Upper lobe of left lung (tissue), 6 donors: ENCODE results near the gene MLLT3. TPM values are rescaled to one million over a fixed set of nuclear protein-coding genes. Genes with fewer than 3 reads are reported as not detected.

Experiments used
- ATAC-seq, 2 donors: fragments of 200-7000 bp; cut with Tn5 transposase; one replicate each; pipeline ENCODE4 v1.9.1; 2022; ENCODE audit warnings: mild to moderate bottlenecking in 2 of 2, moderate library complexity in 2 of 2; ENCODE audit not compliant: low FRiP score in 2 of 2
- DNase-seq, 2 donors: peaks; one replicate each; pipeline ENCODE4 v3.0.0-alpha.2; 2019 to 2020
- H3K27ac ChIP-seq, 4 donors: fragments of 200-600 bp; sonication (generic); one replicate each; pipeline ENCODE4 v1.5.1; 2016 to 2019
- H3K27me3 ChIP-seq, 4 donors: fragments of 200-600 bp; sonication (generic); one replicate each; pipeline ENCODE4 v1.5.1; 2017 to 2019
- H3K36me3 ChIP-seq, 4 donors: fragments of 200-600 bp; sonication (generic); one replicate each; pipeline ENCODE4 v1.5.1; 2016 to 2019
- H3K4me1 ChIP-seq, 4 donors: fragments of 200-600 bp; sonication (generic); one replicate each; pipeline ENCODE4 v1.5.1; 2018 to 2019
- H3K4me3 ChIP-seq, 4 donors: fragments of 200-600 bp; sonication (generic); one replicate each; pipeline ENCODE4 v1.5.1; 2017 to 2019; ENCODE audit warnings: mild to moderate bottlenecking in 2 of 4, moderate library complexity in 1 of 4
- H3K9me3 ChIP-seq, 4 donors: fragments of 200-600 bp; sonication (generic); one replicate each; pipeline ENCODE4 v1.5.1; 2018 to 2019
- EP300 ChIP-seq, 4 donors: sonication (generic); formaldehyde crosslinking; IDR thresholded peaks; one replicate each; pipeline ENCODE4 v1.5.1; 2017; ENCODE audit warnings: antibody characterized with exemption in 4 of 4, control low read depth in 2 of 4
- POLR2A ChIP-seq, 4 donors: fragments of 450-650 bp; IDR thresholded peaks; one replicate each; pipeline ENCODE4 v1.5.1; 2016 to 2017; ENCODE audit warnings: antibody characterized with exemption in 4 of 4, mild to moderate bottlenecking in 2 of 4
- POLR2AphosphoS5 ChIP-seq, 2 donors: sonication (generic); formaldehyde crosslinking; IDR thresholded peaks; one replicate each; pipeline ENCODE4 v1.5.1; 2017; ENCODE audit warnings: antibody characterized with exemption in 2 of 2
- WGBS, 2 donors: methylation state at CpG; one replicate each; pipeline ENCODE4 v1.1.5; 2017 to 2018; 5-methylcytosine and 5-hydroxymethylcytosine counted together
- total RNA-seq, 6 donors: library from RNA; depleted of rRNA in 4 of 6; stranded (reverse); fragments of >200 nt in 4 of 6; gene quantifications; one replicate each; pipeline versions ENCODE4 v1.1.0 to v1.2.1, GENCODE V29; 2016 to 2021
- TF ChIP-seq, protein P1 (sequence below), 6 experiments: fragments of 450-650 bp in 4 of 6; fragments of 200-600 bp in 2 of 6; sonication (generic) in 2 of 6; IDR thresholded peaks; one replicate each; pipeline ENCODE4 v1.5.1; 2016 to 2019; ENCODE audit warnings: antibody characterized with exemption in 6 of 6
- donor health status: DM: no; HTN: no; CAD: no; lungs with moderate emphysema.
- donor health status: DM: no; HTN: yes; CAD: no; lungs with severe emphysema.

Gene MLLT3
- total RNA-seq, 6 donors from 2014 or later = 13.8 to 30.4 (median 20.9) TPM

DNA sequence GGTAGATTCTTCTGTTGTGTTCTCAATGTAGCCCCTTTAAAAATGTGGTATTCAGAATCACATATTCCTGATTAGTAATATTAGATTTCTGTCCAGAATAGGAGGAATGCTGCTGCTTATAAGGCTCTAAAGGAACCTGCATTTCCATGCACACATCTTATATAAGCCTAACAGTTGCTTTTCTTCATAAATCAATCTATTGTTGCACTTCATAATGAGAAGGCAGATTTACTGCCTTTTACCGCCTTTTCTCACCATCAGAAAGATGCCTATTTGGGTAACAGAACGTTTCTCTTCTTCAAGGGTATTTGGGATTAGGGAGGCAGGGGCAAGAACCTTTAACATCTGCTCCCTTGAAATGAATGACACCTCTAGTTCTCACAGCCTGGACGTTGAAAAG, 243.4 kb downstream of the MLLT3 start:
- 69 to 71% methylated on average over 3 of the region's 3 CpGs for WGBS, 2 donors
- TF ChIP-seq EP300 (IDR thresholded peaks at IDR 0.05) = no peak
- TF ChIP-seq POLR2AphosphoS5 (IDR thresholded peaks at IDR 0.05) = no peak
- TF ChIP-seq, protein P1, sequence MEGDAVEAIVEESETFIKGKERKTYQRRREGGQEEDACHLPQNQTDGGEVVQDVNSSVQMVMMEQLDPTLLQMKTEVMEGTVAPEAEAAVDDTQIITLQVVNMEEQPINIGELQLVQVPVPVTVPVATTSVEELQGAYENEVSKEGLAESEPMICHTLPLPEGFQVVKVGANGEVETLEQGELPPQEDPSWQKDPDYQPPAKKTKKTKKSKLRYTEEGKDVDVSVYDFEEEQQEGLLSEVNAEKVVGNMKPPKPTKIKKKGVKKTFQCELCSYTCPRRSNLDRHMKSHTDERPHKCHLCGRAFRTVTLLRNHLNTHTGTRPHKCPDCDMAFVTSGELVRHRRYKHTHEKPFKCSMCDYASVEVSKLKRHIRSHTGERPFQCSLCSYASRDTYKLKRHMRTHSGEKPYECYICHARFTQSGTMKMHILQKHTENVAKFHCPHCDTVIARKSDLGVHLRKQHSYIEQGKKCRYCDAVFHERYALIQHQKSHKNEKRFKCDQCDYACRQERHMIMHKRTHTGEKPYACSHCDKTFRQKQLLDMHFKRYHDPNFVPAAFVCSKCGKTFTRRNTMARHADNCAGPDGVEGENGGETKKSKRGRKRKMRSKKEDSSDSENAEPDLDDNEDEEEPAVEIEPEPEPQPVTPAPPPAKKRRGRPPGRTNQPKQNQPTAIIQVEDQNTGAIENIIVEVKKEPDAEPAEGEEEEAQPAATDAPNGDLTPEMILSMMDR (IDR thresholded peaks at IDR 0.05) = no peak
- TF ChIP-seq POLR2A (IDR thresholded peaks at IDR 0.05) = no peak
- DNase-seq = no peak
- H3K4me3 ChIP-seq = no peak overlapping the region
- H3K27ac ChIP-seq = no peak overlapping the region
- ATAC-seq = no peak
- H3K36me3 ChIP-seq = no peaks in the 10 kb centered on the region
- H3K9me3 ChIP-seq = no peaks in the 10 kb centered on the region
- no peaks in the 10 kb centered on the region for H3K27me3 ChIP-seq
- H3K4me1 ChIP-seq = peaks cover 0 to 11% (median 5%) of the 10 kb centered on the region in 4 donors

GRCh38 chr9:20377790-20378189, 244.5 kb downstream of the MLLT3 start:
- no peak for ATAC-seq
- no peak overlapping the region for H3K27ac ChIP-seq
- H3K9me3 ChIP-seq = no peaks in the 10 kb centered on the region
- no peak for DNase-seq
- H3K4me3 ChIP-seq = no peak overlapping the region
- TF ChIP-seq, protein P1 (IDR thresholded peaks at IDR 0.05) = no peak
- TF ChIP-seq POLR2AphosphoS5 (IDR thresholded peaks at IDR 0.05) (no peak), EP300 (IDR thresholded peaks at IDR 0.05) (no peak), POLR2A (IDR thresholded peaks at IDR 0.05) (no peak)
- peaks cover 0 to 9% (median 4%) of the 10 kb centered on the region in 4 donors for H3K4me1 ChIP-seq
- no peaks in the 10 kb centered on the region for H3K36me3 ChIP-seq
- H3K27me3 ChIP-seq = no peaks in the 10 kb centered on the region

DNA sequence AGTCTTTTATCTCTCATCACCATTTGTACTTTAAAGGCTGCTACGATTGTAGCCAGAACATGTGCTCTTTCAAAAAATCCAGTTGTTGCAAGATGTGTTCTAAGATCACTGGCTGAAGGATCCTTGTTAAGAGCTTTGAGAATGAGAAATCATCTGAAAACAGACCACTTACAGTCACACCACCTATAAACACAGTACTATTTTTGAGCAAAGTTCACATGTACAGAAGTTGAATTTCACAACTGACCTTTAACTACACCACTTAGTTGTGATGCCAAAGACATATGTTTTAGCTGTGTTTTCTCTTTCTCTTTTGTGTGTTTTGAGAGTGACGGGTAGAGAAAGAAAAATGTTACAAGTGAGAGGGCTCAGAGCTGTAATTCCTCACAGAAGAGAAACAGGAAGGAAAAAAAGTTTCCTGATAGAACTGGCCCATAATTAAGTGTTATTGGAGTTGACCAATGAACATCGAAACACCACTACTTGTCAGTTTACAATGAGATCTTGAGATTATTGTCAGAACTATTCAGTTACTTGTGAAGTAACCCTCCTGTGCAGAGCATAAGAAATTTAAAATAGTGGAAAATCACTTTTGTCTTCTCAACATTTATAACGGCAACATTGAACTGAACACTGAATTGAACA, 245.4 kb downstream of the MLLT3 start:
- Histone ChIP-seq H3K27ac (no peak overlapping the region), H3K36me3 (no peaks in the 10 kb centered on the region), H3K27me3 (no peaks in the 10 kb centered on the region), H3K9me3 (no peaks in the 10 kb centered on the region), H3K4me1 (peaks cover 0 to 9% (median 1%) of the 10 kb centered on the region in 4 donors), H3K4me3 (no peak overlapping the region)
- ATAC-seq = no peak
- no peak for TF ChIP-seq POLR2AphosphoS5 (IDR thresholded peaks at IDR 0.05)
- no peak for TF ChIP-seq EP300 (IDR thresholded peaks at IDR 0.05)
- TF ChIP-seq, protein P1 (IDR thresholded peaks at IDR 0.05) = no peak
- no peak for TF ChIP-seq POLR2A (IDR thresholded peaks at IDR 0.05)
- DNase-seq = no peak
- 34 to 38% methylated on average over 4 of the region's 4 CpGs for WGBS, 2 donors

DNA sequence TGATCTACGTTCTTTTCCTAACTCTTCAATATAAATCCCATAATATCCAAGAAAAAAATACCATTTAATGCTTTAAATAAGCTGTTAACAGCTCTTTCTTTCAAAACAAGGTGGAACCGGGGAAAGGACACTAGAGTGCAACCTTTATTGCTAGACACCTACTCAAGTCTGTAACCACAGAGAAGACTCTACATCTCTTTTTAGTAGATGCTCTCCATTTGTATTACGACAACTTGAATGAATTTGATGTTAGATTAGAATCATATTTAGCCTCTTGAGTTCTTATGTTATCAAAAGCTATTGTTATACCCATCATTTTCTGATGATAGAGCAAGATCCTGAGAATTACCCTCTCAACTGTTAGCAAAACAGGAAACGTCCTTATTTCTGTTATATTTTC, 246.3 kb downstream of the MLLT3 start:
- TF ChIP-seq EP300 (IDR thresholded peaks at IDR 0.05) (no peak), POLR2A (IDR thresholded peaks at IDR 0.05) (no peak), POLR2AphosphoS5 (IDR thresholded peaks at IDR 0.05) (no peak)
- TF ChIP-seq, protein P1 (IDR thresholded peaks at IDR 0.05) = no peak
- H3K4me3 ChIP-seq = no peak overlapping the region
- WGBS, 2 donors = 75 to 76% methylated on average over 4 of the region's 4 CpGs
- DNase-seq = no peak
- ATAC-seq = no peak
- no peaks in the 10 kb centered on the region for H3K27me3 ChIP-seq
- peaks cover 0 to 9% (median 1%) of the 10 kb centered on the region in 4 donors for H3K4me1 ChIP-seq
- no peak overlapping the region for H3K27ac ChIP-seq
- H3K9me3 ChIP-seq = no peaks in the 10 kb centered on the region
- no peaks in the 10 kb centered on the region for H3K36me3 ChIP-seq

DNA sequence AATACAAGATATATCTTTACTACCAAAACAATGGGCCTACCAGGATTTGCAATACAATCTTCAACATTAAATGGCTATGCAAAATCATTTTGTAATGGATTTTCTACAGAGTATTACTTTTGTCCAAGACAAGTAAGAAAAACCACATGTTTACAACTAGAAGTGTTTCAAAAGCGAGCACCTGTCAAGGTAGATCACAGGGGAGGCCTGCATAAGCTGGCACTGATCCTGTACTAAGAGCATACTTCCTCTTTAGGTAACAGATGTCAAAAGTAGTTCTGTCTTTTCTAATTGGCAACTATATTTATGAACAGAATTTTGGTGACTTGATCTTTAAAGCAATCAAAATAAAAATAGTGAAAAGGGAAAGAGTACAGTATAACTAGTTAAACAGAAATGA, 249.0 kb downstream of the MLLT3 start:
- Histone ChIP-seq H3K36me3 (no peaks in the 10 kb centered on the region), H3K9me3 (no peaks in the 10 kb centered on the region), H3K27ac (no peak overlapping the region), H3K4me3 (no peak overlapping the region), H3K27me3 (no peaks in the 10 kb centered on the region), H3K4me1 (peaks cover 0 to 9% (median 1%) of the 10 kb centered on the region in 4 donors)
- TF ChIP-seq POLR2AphosphoS5 (IDR thresholded peaks at IDR 0.05) (no peak), POLR2A (IDR thresholded peaks at IDR 0.05) (no peak), EP300 (IDR thresholded peaks at IDR 0.05) (no peak)
- TF ChIP-seq, protein P1 (IDR thresholded peaks at IDR 0.05) = no peak
- WGBS, 2 donors = 57 to 61% methylated on average over 1 of the region's 1 CpG
- ATAC-seq (no peak), DNase-seq (no peak)
